Kidney epithelial cell (primary cell): ENCODE results near the gene BHMT2. TPM values are rescaled to one million over a fixed set of nuclear protein-coding genes. Genes with fewer than 3 reads are reported as not detected.
A peak's percentile ranks its signal among the peaks of the same experiment; 100 is the strongest.

Source experiments
- DNase-seq: peaks from one replicate; pipeline ENCODE4 v3.0.0-alpha.2; 2010; ENCODE audit warnings: low read depth
- H3K27me3 ChIP-seq: 2 replicates; pipeline ENCODE4 v1.6.0; 2011; ENCODE audit warnings: low read length; ENCODE audit not compliant: control insufficient read depth, insufficient read depth
- H3K36me3 ChIP-seq: 2 replicates; pipeline ENCODE4 v1.5.1; 2011; ENCODE audit warnings: low read length; ENCODE audit not compliant: control insufficient read depth, insufficient read depth
- H3K4me3 ChIP-seq: 2 replicates; pipeline ENCODE4 v1.5.1; 2011; ENCODE audit warnings: low read depth, mild to moderate bottlenecking, control low read depth, low read length
- total RNA-seq: library from RNA; depleted of rRNA; stranded (reverse); fragments of >200 nt; gene quantifications from 2 replicates; pipeline ENCODE4 v1.2.3, GENCODE V29; 2015
- TF ChIP-seq, protein P1 (sequence below): IDR thresholded peaks from 2 replicates; pipeline ENCODE4 v1.5.1; 2011; ENCODE audit warnings: mild to moderate bottlenecking, moderate library complexity, low read length, control low read depth, inconsistent platforms; ENCODE audit not compliant: insufficient read depth, poor library complexity, severe bottlenecking

The BHMT2 gene
- total RNA-seq, 1 donor from 2014 or later: 3.7 TPM

- DNase-seq: no peak
- Histone ChIP-seq H3K36me3 (no peaks in the 10 kb centered on the region), H3K4me3 (no peak overlapping the region), H3K27me3 (no peaks in the 10 kb centered on the region)
- TF ChIP-seq, protein P1, sequence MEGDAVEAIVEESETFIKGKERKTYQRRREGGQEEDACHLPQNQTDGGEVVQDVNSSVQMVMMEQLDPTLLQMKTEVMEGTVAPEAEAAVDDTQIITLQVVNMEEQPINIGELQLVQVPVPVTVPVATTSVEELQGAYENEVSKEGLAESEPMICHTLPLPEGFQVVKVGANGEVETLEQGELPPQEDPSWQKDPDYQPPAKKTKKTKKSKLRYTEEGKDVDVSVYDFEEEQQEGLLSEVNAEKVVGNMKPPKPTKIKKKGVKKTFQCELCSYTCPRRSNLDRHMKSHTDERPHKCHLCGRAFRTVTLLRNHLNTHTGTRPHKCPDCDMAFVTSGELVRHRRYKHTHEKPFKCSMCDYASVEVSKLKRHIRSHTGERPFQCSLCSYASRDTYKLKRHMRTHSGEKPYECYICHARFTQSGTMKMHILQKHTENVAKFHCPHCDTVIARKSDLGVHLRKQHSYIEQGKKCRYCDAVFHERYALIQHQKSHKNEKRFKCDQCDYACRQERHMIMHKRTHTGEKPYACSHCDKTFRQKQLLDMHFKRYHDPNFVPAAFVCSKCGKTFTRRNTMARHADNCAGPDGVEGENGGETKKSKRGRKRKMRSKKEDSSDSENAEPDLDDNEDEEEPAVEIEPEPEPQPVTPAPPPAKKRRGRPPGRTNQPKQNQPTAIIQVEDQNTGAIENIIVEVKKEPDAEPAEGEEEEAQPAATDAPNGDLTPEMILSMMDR: no peak
These were observed 53.4 kb downstream of the BHMT2 start for GRCh38 chr5:79122973-79123372.

GRCh38 chr5:79124607-79125006 lies 55.0 kb downstream of the BHMT2 start:
- no peaks in the 10 kb centered on the region for H3K27me3 ChIP-seq
- TF ChIP-seq, protein P1: no peak
- H3K4me3 ChIP-seq: no peak overlapping the region

DNA sequence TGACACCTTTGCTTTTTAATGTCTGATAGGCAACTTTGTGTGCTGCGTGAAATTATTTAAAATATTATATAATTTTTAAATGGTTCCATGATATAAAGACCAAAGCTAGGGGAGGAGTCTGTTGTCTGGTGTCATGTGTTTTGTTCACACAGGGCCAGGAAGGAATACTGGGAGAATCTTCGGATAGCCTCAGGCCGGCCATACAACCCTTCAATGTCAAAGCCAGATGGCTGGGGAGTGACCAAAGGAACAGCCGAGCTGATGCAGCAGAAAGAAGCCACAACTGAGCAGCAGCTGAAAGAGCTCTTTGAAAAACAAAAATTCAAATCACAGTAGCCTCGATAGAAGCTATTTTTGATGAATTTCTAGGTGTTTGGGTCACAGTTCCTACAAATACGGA lies 61.2 kb downstream of the BHMT2 start:
- TF ChIP-seq, protein P1: no peak
- no peak for DNase-seq

More at GRCh38 chr5:79124607-79125006, 55.0 kb downstream of the BHMT2 start:
- DNase-seq: no peak
- no peaks in the 10 kb centered on the region for H3K36me3 ChIP-seq

GRCh38 chr5:79133121-79133656 lies 63.6 kb downstream of the BHMT2 start:
- Histone ChIP-seq H3K36me3 (no peaks in the 10 kb centered on the region), H3K4me3 (peak overlapping the region; percentile 16), H3K27me3 (no peaks in the 10 kb centered on the region)
- DNase-seq: peak; percentile 14
- TF ChIP-seq, protein P1: no peak

More for the DNA sequence above, 61.2 kb downstream of the BHMT2 start:
- Histone ChIP-seq H3K36me3 (no peaks in the 10 kb centered on the region), H3K27me3 (no peaks in the 10 kb centered on the region), H3K4me3 (no peak overlapping the region)

GRCh38 chr5:79133657-79134451 lies 64.3 kb downstream of the BHMT2 start:
- Histone ChIP-seq H3K27me3 (no peaks in the 10 kb centered on the region), H3K36me3 (no peaks in the 10 kb centered on the region), H3K4me3 (peak overlapping the region; percentile 21)
- TF ChIP-seq, protein P1: peak; percentile 76
- peak; percentile 56 for DNase-seq
